Type B pancreatic cell (in vitro differentiated cells): ENCODE measurements around the gene KRT3. TPM values are rescaled to one million over a fixed set of nuclear protein-coding genes. Genes with fewer than 3 reads are reported as not detected.
A peak's percentile ranks its signal among the peaks of the same experiment; 100 is the strongest.

ENCODE experiments used
- DNase-seq: peaks from one replicate; pipeline ENCODE4 v3.0.0; 2021; ENCODE audit warnings: mixed read lengths; ENCODE audit not compliant: unreplicated experiment; ENCODE audit errors: extremely low spot score
- H3K27ac Mint-ChIP-seq: 2 replicates; pipeline ENCODE4 v1.8.0; 2021; ENCODE audit warnings: mild to moderate bottlenecking, mixed read lengths
- H3K27me3 Mint-ChIP-seq: 2 replicates; pipeline ENCODE4 v1.8.0; 2021; ENCODE audit warnings: mixed read lengths
- H3K36me3 Mint-ChIP-seq: 2 replicates; pipeline ENCODE4 v1.8.0; 2021; ENCODE audit warnings: mixed read lengths
- H3K4me1 Mint-ChIP-seq: one replicate; pipeline ENCODE4 v1.8.0; 2021; ENCODE audit warnings: mixed read lengths; ENCODE audit not compliant: unreplicated experiment
- H3K4me3 Mint-ChIP-seq: 2 replicates; pipeline ENCODE4 v1.8.0; 2021; ENCODE audit warnings: mild to moderate bottlenecking, mixed read lengths
- H3K9me3 Mint-ChIP-seq: 2 replicates; pipeline ENCODE4 v1.8.0; 2021; ENCODE audit warnings: mixed read lengths
- total RNA-seq: library from RNA; stranded (reverse); gene quantifications from 2 replicates; pipeline ENCODE4 v1.2.1, GENCODE V29; 2021; ENCODE audit warnings: low replicate concordance
- TF ChIP-seq, protein P1 (sequence below): fragments of 200-600 bp; sonication (generic); conservative IDR thresholded peaks from 2 replicates; pipeline ENCODE4 v1.5.0; 2021; ENCODE audit warnings: antibody characterized with exemption, mild to moderate bottlenecking

KRT3 gene
- total RNA-seq, 1 donor from 2014 or later = 0.68 TPM

DNA sequence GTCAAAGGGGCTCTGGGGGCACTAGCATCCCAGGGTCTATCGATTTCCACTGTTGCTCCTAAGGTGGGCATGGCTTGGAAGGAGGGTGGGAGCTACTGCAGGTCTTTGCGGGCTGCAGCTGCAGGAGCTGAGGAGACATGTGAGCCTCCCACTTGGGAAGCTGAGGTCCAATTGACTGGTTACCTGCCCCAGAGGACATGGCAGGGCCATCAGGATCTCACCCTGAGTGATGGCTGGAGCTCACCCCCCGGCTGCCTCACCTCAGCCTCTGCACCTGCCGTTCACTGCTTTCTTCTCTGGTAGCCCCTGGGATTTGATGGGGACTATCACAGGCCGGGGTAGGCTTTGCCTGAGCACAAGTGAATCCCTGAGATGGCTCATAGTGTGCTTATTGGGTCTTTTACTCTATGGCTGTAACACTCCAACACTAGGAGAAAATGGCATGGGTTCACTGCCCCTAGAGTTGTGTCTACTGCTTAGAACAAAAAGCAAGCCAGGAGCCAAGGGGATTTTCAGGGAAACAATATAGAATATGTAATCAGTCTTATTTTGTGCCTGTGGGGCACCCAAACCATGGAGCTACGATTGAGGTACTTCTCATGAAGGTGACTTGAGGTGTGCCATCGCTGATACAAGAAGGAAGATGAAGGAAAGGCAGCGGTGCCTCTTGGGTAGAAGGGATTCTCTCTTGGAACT lies 21.2 kb upstream of the KRT3 start:
- Mint-ChIP-seq H3K27ac (no peak overlapping the region), H3K9me3 (no peaks in the 10 kb centered on the region), H3K4me1 (peaks cover 15% of the 10 kb centered on the region), H3K36me3 (peaks cover 8% of the 10 kb centered on the region), H3K27me3 (peaks cover 39% of the 10 kb centered on the region), H3K4me3 (no peak overlapping the region)
- TF ChIP-seq, protein P1, sequence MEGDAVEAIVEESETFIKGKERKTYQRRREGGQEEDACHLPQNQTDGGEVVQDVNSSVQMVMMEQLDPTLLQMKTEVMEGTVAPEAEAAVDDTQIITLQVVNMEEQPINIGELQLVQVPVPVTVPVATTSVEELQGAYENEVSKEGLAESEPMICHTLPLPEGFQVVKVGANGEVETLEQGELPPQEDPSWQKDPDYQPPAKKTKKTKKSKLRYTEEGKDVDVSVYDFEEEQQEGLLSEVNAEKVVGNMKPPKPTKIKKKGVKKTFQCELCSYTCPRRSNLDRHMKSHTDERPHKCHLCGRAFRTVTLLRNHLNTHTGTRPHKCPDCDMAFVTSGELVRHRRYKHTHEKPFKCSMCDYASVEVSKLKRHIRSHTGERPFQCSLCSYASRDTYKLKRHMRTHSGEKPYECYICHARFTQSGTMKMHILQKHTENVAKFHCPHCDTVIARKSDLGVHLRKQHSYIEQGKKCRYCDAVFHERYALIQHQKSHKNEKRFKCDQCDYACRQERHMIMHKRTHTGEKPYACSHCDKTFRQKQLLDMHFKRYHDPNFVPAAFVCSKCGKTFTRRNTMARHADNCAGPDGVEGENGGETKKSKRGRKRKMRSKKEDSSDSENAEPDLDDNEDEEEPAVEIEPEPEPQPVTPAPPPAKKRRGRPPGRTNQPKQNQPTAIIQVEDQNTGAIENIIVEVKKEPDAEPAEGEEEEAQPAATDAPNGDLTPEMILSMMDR = no peak
- no peak for DNase-seq

DNA sequence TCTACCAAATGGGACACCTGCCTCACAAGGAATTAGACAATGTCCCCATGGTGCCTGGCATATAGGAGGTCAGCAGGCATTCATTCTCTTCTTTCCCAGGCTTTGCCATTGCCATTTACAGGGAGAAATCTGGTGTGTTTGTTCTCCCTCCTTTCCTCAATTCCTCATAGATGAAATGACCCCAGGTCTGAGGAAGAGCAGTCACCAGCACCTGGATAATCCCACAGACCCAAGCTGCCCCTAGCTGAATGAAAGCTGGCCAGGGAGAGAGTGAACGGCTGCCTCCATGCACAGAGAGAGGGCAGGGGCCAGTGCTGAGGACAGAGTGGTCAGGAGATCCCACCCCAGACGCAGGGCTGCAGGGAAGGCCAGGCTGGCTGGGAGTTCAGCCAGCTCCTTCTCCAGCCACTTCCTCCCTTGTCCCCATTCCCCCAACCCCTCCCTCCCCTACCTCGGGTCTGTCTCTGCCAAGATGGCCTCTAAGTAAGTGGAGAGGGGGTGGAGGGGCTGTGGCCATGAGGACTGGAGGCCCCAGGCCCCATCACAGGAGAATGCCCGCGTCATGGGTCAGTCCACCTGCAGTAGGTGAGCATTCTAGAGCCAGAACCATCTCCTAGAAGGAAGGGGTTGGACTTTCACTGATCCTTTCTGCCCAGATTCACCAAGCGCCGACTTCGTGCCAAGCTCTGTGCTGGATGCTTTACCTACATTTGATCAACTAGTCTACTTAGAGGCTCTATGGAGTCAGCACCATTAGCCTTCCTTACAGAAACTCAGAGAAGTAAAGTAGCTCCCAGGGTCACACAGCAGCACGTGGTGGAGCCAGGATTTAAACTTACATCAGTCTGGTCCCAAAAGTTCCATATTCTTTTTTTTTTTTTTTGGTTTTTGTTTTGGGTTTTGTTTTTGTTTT lies 20.0 kb upstream of the KRT3 start:
- Mint-ChIP-seq H3K27ac (peak overlapping the region; percentile 98), H3K4me3 (no peak overlapping the region), H3K4me1 (peaks cover 11% of the 10 kb centered on the region), H3K36me3 (peaks cover 11% of the 10 kb centered on the region), H3K27me3 (peaks cover 39% of the 10 kb centered on the region), H3K9me3 (no peaks in the 10 kb centered on the region)
- DNase-seq = no peak
- TF ChIP-seq, protein P1 = no peak

DNA sequence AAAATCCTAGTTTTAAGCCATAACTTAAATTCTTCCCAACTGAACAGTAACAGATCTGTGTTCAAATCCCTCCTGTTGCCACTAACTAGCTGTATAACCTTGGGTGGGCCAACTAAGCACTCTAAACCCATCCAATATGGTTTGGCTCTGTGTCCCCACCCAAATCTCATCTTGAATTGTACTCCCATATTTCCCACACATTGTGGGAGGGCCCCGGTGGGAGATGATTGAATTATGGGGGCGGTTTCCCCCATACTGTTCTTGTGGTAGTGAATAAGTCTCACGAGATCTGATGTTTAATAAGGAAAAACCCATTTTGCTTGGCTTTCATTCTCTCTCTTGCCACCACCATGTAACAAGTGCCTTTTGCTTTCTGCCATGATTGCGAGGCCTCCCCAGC lies 19.2 kb upstream of the KRT3 start:
- Mint-ChIP-seq H3K27me3 (peaks cover 33% of the 10 kb centered on the region), H3K4me1 (peaks cover 5% of the 10 kb centered on the region), H3K36me3 (peaks cover 11% of the 10 kb centered on the region), H3K27ac (peak overlapping the region; percentile 98), H3K9me3 (no peaks in the 10 kb centered on the region), H3K4me3 (no peak overlapping the region)
- no peak for DNase-seq
- TF ChIP-seq, protein P1 = no peak

DNA sequence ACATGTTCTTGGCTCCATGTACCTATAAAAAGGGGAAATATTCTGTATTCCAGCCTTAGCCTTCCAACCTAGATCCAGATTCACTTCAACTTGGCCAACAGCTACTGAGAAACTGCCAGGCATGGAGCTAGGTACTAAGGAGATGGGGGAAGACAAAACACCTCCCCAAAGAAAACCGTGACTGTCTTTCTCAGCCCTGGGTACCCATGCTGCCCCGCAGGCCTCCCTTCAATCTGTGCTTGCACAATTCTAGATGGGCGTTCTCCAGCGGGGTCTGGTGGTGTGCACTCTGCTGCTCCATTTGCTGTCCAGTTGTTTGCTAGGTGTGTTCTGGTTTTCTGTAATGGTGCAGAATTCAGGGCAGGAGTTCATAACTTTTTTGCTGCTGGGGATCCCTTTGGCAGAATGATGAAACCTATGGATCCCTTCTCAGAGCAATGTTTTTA lies 18.8 kb upstream of the KRT3 start:
- TF ChIP-seq, protein P1 = no peak
- H3K27me3 Mint-ChIP-seq = peaks cover 34% of the 10 kb centered on the region
- no peak for DNase-seq
- H3K36me3 Mint-ChIP-seq = peaks cover 13% of the 10 kb centered on the region
- peak overlapping the region; percentile 98 for H3K27ac Mint-ChIP-seq
- H3K4me3 Mint-ChIP-seq = peak overlapping the region; percentile 86
- H3K4me1 Mint-ChIP-seq = peaks cover 4% of the 10 kb centered on the region
- no peaks in the 10 kb centered on the region for H3K9me3 Mint-ChIP-seq

DNA sequence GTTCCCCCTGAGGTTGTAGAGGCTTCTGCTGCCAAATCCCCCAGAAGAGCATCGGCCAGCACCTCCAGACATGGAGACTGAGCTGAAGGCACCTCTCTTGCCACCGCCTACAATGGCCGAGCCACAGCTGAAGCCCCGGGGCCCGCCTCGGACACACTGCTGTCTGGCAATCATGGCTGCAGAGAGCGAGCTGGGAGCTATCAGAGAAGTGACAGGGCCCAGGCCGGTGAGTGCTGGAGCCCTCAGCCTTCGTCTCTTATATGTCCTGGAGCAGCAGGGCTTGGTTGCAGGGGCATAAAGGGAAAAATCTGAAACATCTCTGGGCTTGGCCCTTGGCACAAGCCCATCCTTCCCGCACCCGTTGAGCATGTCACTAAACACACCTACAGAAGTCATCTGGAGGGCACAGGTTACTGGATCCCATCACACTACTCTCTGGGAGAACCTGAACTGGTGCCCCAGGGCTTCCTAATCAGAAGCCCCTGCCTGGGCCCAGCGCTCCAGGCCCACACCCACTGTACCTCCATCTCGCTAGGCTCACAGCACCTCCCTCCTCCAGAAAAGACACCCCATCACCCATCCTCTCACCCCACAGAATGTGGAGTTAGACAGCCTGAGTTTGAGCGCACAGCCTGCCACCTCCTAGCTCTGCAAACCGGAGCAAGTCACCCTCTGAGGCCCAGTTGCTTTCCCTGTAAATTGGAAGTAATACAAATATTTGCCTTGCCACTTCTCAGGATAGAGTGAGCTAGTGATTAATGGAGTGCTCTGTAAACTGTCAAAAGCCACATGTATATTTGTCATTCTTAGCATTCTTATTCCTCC lies 18.2 kb upstream of the KRT3 start, which contains the start of gene KRT4:
KRT4 (minus strand) TSS at position 232 of the 825 bp plus-strand sequence; CDS start at position 174, 58 bp downstream.
- Mint-ChIP-seq H3K27ac (peak within 1 kb of the TSS; percentile 98), H3K9me3 (no peaks in the 10 kb centered on the region), H3K36me3 (peaks cover 16% of the 10 kb centered on the region), H3K27me3 (peaks cover 40% of the 10 kb centered on the region), H3K4me3 (peak within 1 kb of the TSS; percentile 86), H3K4me1 (peaks cover 4% of the 10 kb centered on the region)
- DNase-seq = no peak
- TF ChIP-seq, protein P1 = no peak
